VCaP (cell line): ENCODE data around the gene ST6GALNAC1.
"Not testable (repeated sequence)": the region's sequence is repeated elsewhere in the genome, so short reads cannot be mapped to it uniquely, and the experiment has no call there.

Source experiments
- H3K27ac ChIP-seq: fragments of 450-650 bp; 2 replicates; pipeline ENCODE4 v1.5.1; 2017
- CTCF ChIP-seq: fragments of 450-650 bp; conservative IDR thresholded peaks from 2 replicates; pipeline ENCODE4 v1.5.1; 2017; ENCODE audit warnings: mild to moderate bottlenecking, moderate library complexity

ST6GALNAC1 gene

GRCh38 chr17:76640550-76641380, 2.8 kb downstream of the ST6GALNAC1 start:
- TF ChIP-seq CTCF = no peak

GRCh38 chr17:76638263-76638662, 5.3 kb downstream of the ST6GALNAC1 start:
- TF ChIP-seq CTCF = no peak
- H3K27ac ChIP-seq = no peak overlapping the region

More at GRCh38 chr17:76640550-76641380, 2.8 kb downstream of the ST6GALNAC1 start:
- H3K27ac ChIP-seq = no peak overlapping the region

- not testable (repeated sequence) for H3K27ac ChIP-seq
These were observed 6.9 kb downstream of the ST6GALNAC1 start for GRCh38 chr17:76636486-76637206.

- no peak for TF ChIP-seq CTCF
- no peak overlapping the region for H3K27ac ChIP-seq
These were observed 7.7 kb downstream of the ST6GALNAC1 start for GRCh38 chr17:76635659-76636360.

GRCh38 chr17:76635039-76635438, 8.5 kb downstream of the ST6GALNAC1 start:
- TF ChIP-seq CTCF = no peak
- no peak overlapping the region for H3K27ac ChIP-seq

GRCh38 chr17:76633628-76634328, 9.8 kb downstream of the ST6GALNAC1 start:
- TF ChIP-seq CTCF = no peak
- no peak overlapping the region for H3K27ac ChIP-seq

- TF ChIP-seq CTCF = no peak
- H3K27ac ChIP-seq = no peak overlapping the region
These were observed 11.6 kb downstream of the ST6GALNAC1 start for GRCh38 chr17:76631821-76632565.
